GM10266 (cell line): ENCODE results near the gene USP32.
"Not testable (repeated sequence)": the region's sequence is repeated elsewhere in the genome, so short reads cannot be mapped to it uniquely, and the experiment has no call there.

Experiments
- DNase-seq: peaks from one replicate; pipeline ENCODE4 v3.0.0; 2012; ENCODE audit errors: extremely low spot score
- TF ChIP-seq, protein P1 (sequence below): IDR thresholded peaks from 2 replicates; pipeline ENCODE4 v1.5.1; 2012; ENCODE audit warnings: mild to moderate bottlenecking, low read depth; ENCODE audit not compliant: control insufficient read depth, insufficient read depth; ENCODE audit errors: missing control alignments

Gene USP32

DNA sequence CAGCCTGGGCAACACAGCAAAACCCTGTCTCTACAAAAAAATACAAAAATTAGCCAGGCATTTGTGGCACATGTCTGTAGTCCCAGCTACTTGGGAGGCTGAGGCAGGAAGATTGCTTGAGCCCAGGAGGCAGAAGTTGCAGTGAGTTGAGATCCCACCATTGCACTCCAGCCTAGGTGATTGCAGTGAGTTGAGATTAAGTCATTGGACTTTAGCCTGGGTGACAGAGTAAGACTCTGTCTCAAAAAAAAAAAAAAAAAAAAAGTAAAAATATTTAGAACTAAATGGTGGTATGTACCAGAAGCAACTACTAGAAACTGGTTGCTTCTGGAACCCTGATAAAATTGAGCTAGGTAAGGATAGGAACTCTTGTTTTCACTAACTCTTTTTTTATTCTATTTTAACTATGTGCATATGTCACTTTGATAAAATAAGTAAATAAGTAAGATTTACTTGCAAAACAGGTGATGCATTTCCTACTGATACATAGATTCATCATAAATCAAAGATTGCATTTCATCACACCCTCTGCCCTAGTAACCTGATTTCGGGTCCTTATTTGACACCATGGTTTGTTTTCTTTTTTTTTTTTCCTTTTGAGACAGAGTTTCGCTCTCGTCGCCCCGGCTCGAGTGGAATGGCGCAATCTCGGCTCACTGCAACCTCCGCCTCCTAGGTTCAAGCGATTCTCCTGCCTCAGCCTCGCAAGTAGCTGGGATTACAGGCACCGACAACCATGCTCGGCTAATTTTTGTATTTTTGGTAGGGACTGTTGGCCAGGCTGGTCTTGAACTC is 66.0 kb downstream of the USP32 start:
- DNase-seq: no peak
- TF ChIP-seq, protein P1, sequence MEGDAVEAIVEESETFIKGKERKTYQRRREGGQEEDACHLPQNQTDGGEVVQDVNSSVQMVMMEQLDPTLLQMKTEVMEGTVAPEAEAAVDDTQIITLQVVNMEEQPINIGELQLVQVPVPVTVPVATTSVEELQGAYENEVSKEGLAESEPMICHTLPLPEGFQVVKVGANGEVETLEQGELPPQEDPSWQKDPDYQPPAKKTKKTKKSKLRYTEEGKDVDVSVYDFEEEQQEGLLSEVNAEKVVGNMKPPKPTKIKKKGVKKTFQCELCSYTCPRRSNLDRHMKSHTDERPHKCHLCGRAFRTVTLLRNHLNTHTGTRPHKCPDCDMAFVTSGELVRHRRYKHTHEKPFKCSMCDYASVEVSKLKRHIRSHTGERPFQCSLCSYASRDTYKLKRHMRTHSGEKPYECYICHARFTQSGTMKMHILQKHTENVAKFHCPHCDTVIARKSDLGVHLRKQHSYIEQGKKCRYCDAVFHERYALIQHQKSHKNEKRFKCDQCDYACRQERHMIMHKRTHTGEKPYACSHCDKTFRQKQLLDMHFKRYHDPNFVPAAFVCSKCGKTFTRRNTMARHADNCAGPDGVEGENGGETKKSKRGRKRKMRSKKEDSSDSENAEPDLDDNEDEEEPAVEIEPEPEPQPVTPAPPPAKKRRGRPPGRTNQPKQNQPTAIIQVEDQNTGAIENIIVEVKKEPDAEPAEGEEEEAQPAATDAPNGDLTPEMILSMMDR: no peak

DNA sequence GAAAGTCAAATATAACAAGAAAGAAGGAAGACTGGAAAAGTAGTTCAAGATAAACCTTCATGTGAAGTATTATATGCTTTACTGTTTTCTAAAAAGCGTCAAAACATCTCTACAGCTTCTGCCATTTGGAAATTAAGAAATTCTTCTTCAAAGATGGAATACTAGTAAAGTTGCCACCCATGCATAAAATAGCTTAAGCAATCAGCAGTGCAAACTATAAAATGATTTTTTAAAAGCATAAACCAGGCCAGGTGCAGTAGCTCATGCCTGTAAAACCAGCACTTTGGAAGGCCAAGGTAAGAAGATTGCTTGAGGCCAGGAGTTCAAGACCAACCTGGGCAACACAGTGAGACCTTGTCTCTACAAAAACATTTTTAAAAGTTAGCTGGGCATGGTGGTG is 68.2 kb downstream of the USP32 start:
- no peak for DNase-seq
- TF ChIP-seq, protein P1: no peak

DNA sequence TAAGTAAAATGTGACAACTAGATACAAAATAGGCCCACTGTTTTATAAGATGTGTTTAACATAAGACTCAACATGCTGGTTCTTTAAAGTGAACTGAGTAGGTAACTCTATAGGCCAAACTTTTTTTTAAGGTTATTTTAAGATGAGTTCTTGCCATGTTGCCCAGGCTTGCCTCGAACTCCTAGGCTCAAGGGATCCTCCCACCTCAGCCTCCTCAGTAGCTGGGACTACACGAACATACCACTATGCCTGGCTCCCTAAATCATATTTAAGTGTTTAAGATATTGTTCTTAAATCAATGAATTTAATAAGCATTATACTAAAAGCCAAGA is 69.9 kb downstream of the USP32 start:
- DNase-seq: no peak
- TF ChIP-seq, protein P1: no peak

DNA sequence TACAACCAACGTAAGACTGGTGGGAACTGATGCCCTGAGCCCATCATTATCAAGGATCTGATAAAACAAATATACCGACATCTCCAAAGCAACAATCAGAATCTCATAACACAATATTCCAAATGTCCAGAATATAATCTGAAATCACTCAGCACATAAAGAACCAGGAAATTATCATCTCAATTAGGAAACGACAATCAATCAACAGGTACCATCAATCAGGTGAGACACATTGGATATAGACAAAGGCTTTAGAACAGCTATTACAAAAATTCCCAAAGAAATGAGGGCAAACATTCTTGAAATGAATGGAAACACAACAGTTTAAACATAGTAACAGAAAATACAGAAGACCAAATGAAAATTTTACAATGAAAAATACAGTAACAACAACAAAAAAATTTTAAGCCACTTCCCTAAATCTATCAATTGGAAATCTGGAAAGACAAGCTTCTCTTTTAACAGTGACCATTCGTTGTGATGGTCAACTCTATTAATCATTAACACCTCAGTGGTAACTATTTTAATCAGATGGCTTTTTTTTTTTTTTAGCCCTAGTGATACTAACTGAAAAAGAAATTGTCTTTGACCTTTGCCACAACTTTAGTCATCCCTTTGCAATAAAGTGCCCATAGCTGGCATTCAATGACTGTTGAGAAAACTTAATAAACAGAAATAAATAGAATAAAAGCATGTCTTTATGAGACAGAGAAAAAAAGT is 70.4 kb downstream of the USP32 start:
- no peak for DNase-seq
- TF ChIP-seq, protein P1: no peak

DNA sequence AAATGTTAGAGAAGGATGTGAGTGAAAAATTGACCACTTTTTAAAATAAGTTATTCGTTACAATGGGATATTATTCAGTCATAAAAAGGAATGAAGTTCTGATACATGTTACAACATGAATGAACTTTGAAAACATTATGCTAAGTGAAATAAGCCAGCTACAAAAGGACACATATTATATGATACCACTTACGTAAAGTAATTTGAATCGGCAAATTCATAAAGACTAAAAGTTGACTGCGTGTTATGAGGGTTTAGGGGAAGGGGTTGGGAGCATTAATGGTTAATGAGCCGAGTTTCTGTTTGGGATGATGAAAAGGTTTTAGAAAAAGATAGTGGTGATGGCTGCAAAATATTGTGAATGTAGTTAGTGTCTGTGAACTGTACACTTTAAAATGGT is 73.1 kb downstream of the USP32 start:
- DNase-seq: no peak
- TF ChIP-seq, protein P1: no peak

DNA sequence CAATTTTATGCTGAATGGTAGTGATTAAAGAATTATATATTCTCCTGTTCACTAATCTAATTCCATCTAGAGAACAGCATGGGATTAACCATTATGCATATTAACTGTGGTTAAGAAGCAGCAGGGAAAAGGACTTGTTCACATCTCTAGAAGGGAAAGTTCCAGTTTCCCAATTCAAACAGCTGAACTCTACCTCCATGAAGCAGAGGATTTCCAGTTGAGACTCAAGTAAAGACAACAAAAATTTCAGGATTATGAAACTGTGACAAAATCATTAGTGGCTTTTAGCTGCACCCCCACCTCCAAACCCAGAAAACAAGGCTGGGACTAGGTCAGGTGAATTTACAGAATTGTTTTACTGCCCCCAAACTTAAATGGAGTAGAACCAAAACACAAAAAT is 73.6 kb downstream of the USP32 start:
- no peak for DNase-seq
- TF ChIP-seq, protein P1: no peak

DNA sequence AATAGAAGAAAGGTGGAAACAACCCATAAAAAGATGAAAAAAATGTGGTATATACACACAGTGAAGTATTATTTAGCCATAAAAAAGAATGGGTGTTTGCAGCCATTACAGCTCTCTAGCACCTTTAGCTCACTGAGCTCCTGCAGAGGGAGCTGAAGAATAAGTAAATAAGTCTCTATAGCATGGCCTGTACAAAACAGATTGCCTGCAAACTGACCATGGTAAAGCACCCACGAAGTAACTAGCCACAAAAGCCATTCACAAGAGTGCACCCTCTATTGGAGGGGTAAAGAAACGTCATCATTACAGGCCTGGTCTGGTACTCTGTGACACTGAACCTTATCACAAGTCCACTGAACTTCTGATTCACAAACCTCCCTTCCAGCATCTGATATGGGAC is 76.3 kb downstream of the USP32 start:
- TF ChIP-seq, protein P1: no peak
- DNase-seq: no peak

DNA sequence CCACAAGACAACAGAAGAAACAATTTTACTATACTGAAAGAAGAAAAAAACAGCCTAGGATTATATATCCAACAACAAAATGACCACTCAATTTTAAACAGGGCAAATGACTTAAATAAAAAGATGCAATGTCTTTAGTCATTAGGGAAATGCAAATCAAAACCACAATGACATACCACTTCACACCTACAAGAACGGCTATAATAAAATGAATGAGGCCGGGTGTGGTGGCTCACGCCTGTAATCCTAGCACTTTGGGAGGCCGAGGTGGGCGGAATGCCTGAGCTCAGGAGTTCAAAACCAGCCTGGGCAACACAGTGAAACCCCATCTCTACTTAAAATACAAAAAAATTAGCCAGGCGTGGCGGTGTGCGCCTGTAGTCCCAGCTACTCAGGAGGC is 77.0 kb downstream of the USP32 start:
- not testable (repeated sequence) for DNase-seq
